IgD-negative memory B cell (primary cell): ENCODE results near the gene PLET1. TPM values are rescaled to one million over a fixed set of nuclear protein-coding genes. Genes with fewer than 3 reads are reported as not detected.
"Not testable (repeated sequence)": the region's sequence is repeated elsewhere in the genome, so short reads cannot be mapped to it uniquely, and the experiment has no call there.

Experiments used
- H3K27ac Mint-ChIP-seq, 3 donors: one replicate each; pipeline ENCODE4 v1.8.0; 2020 to 2022; ENCODE audit warnings: mild to moderate bottlenecking in 3 of 3, mixed read lengths in 3 of 3, moderate library complexity in 1 of 3
- H3K27me3 Mint-ChIP-seq: one replicate; pipeline ENCODE4 v1.8.0; 2021; ENCODE audit warnings: mixed read lengths
- H3K36me3 Mint-ChIP-seq: one replicate; pipeline ENCODE4 v1.8.0; 2020; ENCODE audit warnings: mild to moderate bottlenecking, mixed read lengths
- H3K4me1 Mint-ChIP-seq, 3 donors: one replicate each; pipeline ENCODE4 v1.8.0; 2020 to 2022; ENCODE audit warnings: mixed read lengths in 3 of 3, mild to moderate bottlenecking in 1 of 3
- H3K4me3 Mint-ChIP-seq, 4 donors: one replicate each; pipeline ENCODE4 v1.8.0; 2020 to 2022; ENCODE audit warnings: mild to moderate bottlenecking in 4 of 4, mixed read lengths in 4 of 4, moderate library complexity in 3 of 4
- H3K9me3 Mint-ChIP-seq, 3 donors: one replicate each; pipeline ENCODE4 v1.8.0; 2020 to 2021; ENCODE audit warnings: mixed read lengths in 3 of 3, mild to moderate bottlenecking in 1 of 3
- polyA plus RNA-seq: library from polyadenylated mRNA; unstranded; fragments of 300-500 nt; fragmentation: Illumina TruSeq; gene quantifications from one replicate; pipeline ENCODE4 v1.2.3, GENCODE V29; 2021

PLET1 gene
- polyA plus RNA-seq, 1 donor from 2014 or later = not detected

- H3K36me3 Mint-ChIP-seq = no peaks in the 10 kb centered on the region
Measured at GRCh38 chr11:112221274-112221835, 39.3 kb downstream of the PLET1 start.

GRCh38 chr11:112219476-112220232 is 41.0 kb downstream of the PLET1 start:
- Mint-ChIP-seq H3K9me3 (no peaks in the 10 kb centered on the region), H3K4me1 (peaks cover 0 to 2% (median 2%) of the 10 kb centered on the region in 3 donors), H3K27me3 (no peaks in the 10 kb centered on the region), H3K27ac (no peak overlapping the region), H3K4me3 (peak overlapping the region in 1 of 4 donors; percentile 1), H3K36me3 (no peaks in the 10 kb centered on the region)

More at GRCh38 chr11:112221274-112221835, 39.3 kb downstream of the PLET1 start:
- Mint-ChIP-seq H3K27me3 (no peaks in the 10 kb centered on the region), H3K9me3 (no peaks in the 10 kb centered on the region), H3K4me3 (no peak overlapping the region), H3K27ac (no peak overlapping the region), H3K4me1 (peaks cover 0 to 4% (median 2%) of the 10 kb centered on the region in 3 donors)

GRCh38 chr11:112216561-112217105 is 44.0 kb downstream of the PLET1 start:
- Mint-ChIP-seq H3K4me3 (no peak overlapping the region), H3K27me3 (no peaks in the 10 kb centered on the region), H3K9me3 (no peaks in the 10 kb centered on the region), H3K27ac (no peak overlapping the region), H3K4me1 (peaks cover 0 to 3% (median 3%) of the 10 kb centered on the region in 3 donors), H3K36me3 (peaks cover 2% of the 10 kb centered on the region)

- Mint-ChIP-seq H3K27me3 (no peaks in the 10 kb centered on the region), H3K9me3 (no peaks in the 10 kb centered on the region), H3K4me3 (no peak overlapping the region), H3K36me3 (peaks cover 2% of the 10 kb centered on the region), H3K4me1 (peaks cover 0 to 7% (median 4%) of the 10 kb centered on the region in 3 donors), H3K27ac (no peak overlapping the region)
Measured at GRCh38 chr11:112215621-112216020, 45.0 kb downstream of the PLET1 start.

- Mint-ChIP-seq H3K4me1 (peaks cover 0 to 6% (median 1%) of the 10 kb centered on the region in 3 donors), H3K36me3 (peaks cover 2% of the 10 kb centered on the region), H3K27ac (no peak overlapping the region), H3K9me3 (no peaks in the 10 kb centered on the region), H3K27me3 (peaks cover 3% of the 10 kb centered on the region), H3K4me3 (no peak overlapping the region)
Measured at GRCh38 chr11:112213753-112214152, 46.9 kb downstream of the PLET1 start.

GRCh38 chr11:112212710-112213109 is 48.0 kb downstream of the PLET1 start:
- H3K4me1 Mint-ChIP-seq = peaks cover 0 to 6% (median 1%) of the 10 kb centered on the region in 3 donors
- peaks cover 2% of the 10 kb centered on the region for H3K36me3 Mint-ChIP-seq
- no peak overlapping the region for H3K27ac Mint-ChIP-seq
- H3K27me3 Mint-ChIP-seq = peaks cover 3% of the 10 kb centered on the region
- H3K4me3 Mint-ChIP-seq = no peak overlapping the region
- H3K9me3 Mint-ChIP-seq = no peaks in the 10 kb centered on the region

GRCh38 chr11:112212290-112212689 is 48.4 kb downstream of the PLET1 start:
- Mint-ChIP-seq H3K9me3 (no peaks in the 10 kb centered on the region), H3K27ac (no peak overlapping the region), H3K27me3 (peaks cover 3% of the 10 kb centered on the region), H3K36me3 (peaks cover 2% of the 10 kb centered on the region), H3K4me1 (peaks cover 0 to 6% (median 1%) of the 10 kb centered on the region in 3 donors), H3K4me3 (no peak overlapping the region)

GRCh38 chr11:112211536-112211935 is 49.1 kb downstream of the PLET1 start:
- Mint-ChIP-seq H3K27me3 (peaks cover 3% of the 10 kb centered on the region), H3K4me1 (peaks cover 0 to 6% (median 1%) of the 10 kb centered on the region in 3 donors), H3K9me3 (no peaks in the 10 kb centered on the region), H3K36me3 (peaks cover 2% of the 10 kb centered on the region), H3K4me3 (no peak overlapping the region), H3K27ac (no peak overlapping the region)

- no peak overlapping the region for H3K4me3 Mint-ChIP-seq
Measured at GRCh38 chr11:112210890-112211289, 49.8 kb downstream of the PLET1 start.

GRCh38 chr11:112206071-112206470 is 54.6 kb downstream of the PLET1 start:
- Mint-ChIP-seq H3K4me3 (no peak overlapping the region), H3K9me3 (peaks cover 0 to 1% (median 0%) of the 10 kb centered on the region in 3 donors), H3K27ac (no peak overlapping the region), H3K4me1 (no peaks in the 10 kb centered on the region), H3K27me3 (peaks cover 5% of the 10 kb centered on the region), H3K36me3 (peaks cover 1% of the 10 kb centered on the region)

More at GRCh38 chr11:112210890-112211289, 49.8 kb downstream of the PLET1 start:
- H3K27me3 Mint-ChIP-seq = peaks cover 3% of the 10 kb centered on the region
- no peak overlapping the region for H3K27ac Mint-ChIP-seq
- H3K9me3 Mint-ChIP-seq = peaks cover 0 to under 1% (median 0%) of the 10 kb centered on the region in 3 donors
- peaks cover 0 to 6% (median 1%) of the 10 kb centered on the region in 3 donors for H3K4me1 Mint-ChIP-seq
- peaks cover 2% of the 10 kb centered on the region for H3K36me3 Mint-ChIP-seq

- peaks cover 0 to 2% (median 0%) of the 10 kb centered on the region in 3 donors for H3K9me3 Mint-ChIP-seq
- H3K27me3 Mint-ChIP-seq = peaks cover 8% of the 10 kb centered on the region
- H3K4me3 Mint-ChIP-seq = no peak overlapping the region
- H3K27ac Mint-ChIP-seq = no peak overlapping the region
- peaks cover 2 to 4% (median 3%) of the 10 kb centered on the region in 3 donors for H3K4me1 Mint-ChIP-seq
- H3K36me3 Mint-ChIP-seq = peaks cover 1% of the 10 kb centered on the region
Measured at GRCh38 chr11:112200252-112200651, 60.4 kb downstream of the PLET1 start.

- H3K27me3 Mint-ChIP-seq, H3K36me3 Mint-ChIP-seq, H3K27ac Mint-ChIP-seq, H3K4me3 Mint-ChIP-seq, H3K4me1 Mint-ChIP-seq, H3K9me3 Mint-ChIP-seq: not testable (repeated sequence)
Measured at GRCh38 chr11:112199101-112199500, 61.6 kb downstream of the PLET1 start.

Other genes with a start within 250 kb of the PLET1 start
- gene DLAT, start 235.5 kb downstream of the PLET1 start, polyA plus RNA-seq = 27.8 TPM
- not detected for gene PIH1D2, start 186.8 kb downstream of the PLET1 start, polyA plus RNA-seq
- gene NKAPD1, start 186.6 kb downstream of the PLET1 start, polyA plus RNA-seq = 18.7 TPM
- 55.9 TPM for gene TIMM8B, start 174.1 kb downstream of the PLET1 start, polyA plus RNA-seq
- 142 TPM for gene SDHD, start 174.0 kb downstream of the PLET1 start, polyA plus RNA-seq
- gene IL18, start 96.8 kb downstream of the PLET1 start, polyA plus RNA-seq = 0.65 TPM
- 0.20 TPM for gene TEX12, start 93.5 kb downstream of the PLET1 start, polyA plus RNA-seq
- gene BCO2, start 85.3 kb downstream of the PLET1 start, polyA plus RNA-seq = 0.30 TPM
- 11.4 TPM for gene PTS, start 34.4 kb downstream of the PLET1 start, polyA plus RNA-seq